GM04504 (cell line): Measurements from ENCODE around the gene PLEKHF1.
A peak's percentile ranks its signal among the peaks of the same experiment; 100 is the strongest.

Source experiments
- DNase-seq: peaks from one replicate; pipeline ENCODE4 v3.0.0-alpha.2; 2012; ENCODE audit warnings: low read depth

The PLEKHF1 gene

GRCh38 chr19:29678484-29679106 lies 13.3 kb downstream of the PLEKHF1 start:
- DNase-seq, result no peak

- no peak for DNase-seq
These were observed 14.4 kb downstream of the PLEKHF1 start for GRCh38 chr19:29679598-29680210.

- no peak for DNase-seq
These were observed 15.2 kb downstream of the PLEKHF1 start for GRCh38 chr19:29680447-29680846.

- no peak for DNase-seq
These were observed 15.7 kb downstream of the PLEKHF1 start for GRCh38 chr19:29680937-29681336.

- no peak for DNase-seq
These were observed 16.4 kb downstream of the PLEKHF1 start for GRCh38 chr19:29681422-29682235.

GRCh38 chr19:29682236-29682895 lies 17.1 kb downstream of the PLEKHF1 start:
- DNase-seq, result no peak

GRCh38 chr19:29683009-29683408 lies 17.7 kb downstream of the PLEKHF1 start:
- DNase-seq, result no peak

- DNase-seq, result no peak
These were observed 20.1 kb downstream of the PLEKHF1 start for GRCh38 chr19:29685326-29685725.

GRCh38 chr19:29686285-29686805 lies 21.1 kb downstream of the PLEKHF1 start:
- no peak for DNase-seq

- DNase-seq, result peak; percentile 97
These were observed 22.1 kb downstream of the PLEKHF1 start for GRCh38 chr19:29687244-29687896.

GRCh38 chr19:29687897-29688728 lies 22.9 kb downstream of the PLEKHF1 start:
- peak; percentile 80 for DNase-seq

- no peak for DNase-seq
These were observed 25.6 kb downstream of the PLEKHF1 start for GRCh38 chr19:29690842-29691241.

GRCh38 chr19:29694161-29694560 lies 28.9 kb downstream of the PLEKHF1 start:
- no peak for DNase-seq

- peak; percentile 72 for DNase-seq
These were observed 29.7 kb downstream of the PLEKHF1 start for GRCh38 chr19:29694669-29695627.

- DNase-seq, result no peak
These were observed 30.7 kb downstream of the PLEKHF1 start for GRCh38 chr19:29695765-29696564.

GRCh38 chr19:29696565-29696846 lies 31.2 kb downstream of the PLEKHF1 start:
- no peak for DNase-seq

GRCh38 chr19:29697523-29698261 lies 32.4 kb downstream of the PLEKHF1 start:
- DNase-seq, result no peak

GRCh38 chr19:29699861-29700260 lies 34.6 kb downstream of the PLEKHF1 start:
- DNase-seq, result no peak
